Superior temporal gyrus (tissue), 1 donor: ENCODE results near the gene CHURC1.
"Not testable (repeated sequence)": the region's sequence is repeated elsewhere in the genome, so short reads cannot be mapped to it uniquely, and the experiment has no call there.

Experiments used
- DNase-seq: peaks from one replicate; pipeline ENCODE4 v3.0.0-alpha.2; 2016; ENCODE audit errors: extremely low spot score

The CHURC1 gene

GRCh38 chr14:64910847-64911495 lies 3.3 kb upstream of the CHURC1 start:
- DNase-seq, result peak; percentile 50

DNA sequence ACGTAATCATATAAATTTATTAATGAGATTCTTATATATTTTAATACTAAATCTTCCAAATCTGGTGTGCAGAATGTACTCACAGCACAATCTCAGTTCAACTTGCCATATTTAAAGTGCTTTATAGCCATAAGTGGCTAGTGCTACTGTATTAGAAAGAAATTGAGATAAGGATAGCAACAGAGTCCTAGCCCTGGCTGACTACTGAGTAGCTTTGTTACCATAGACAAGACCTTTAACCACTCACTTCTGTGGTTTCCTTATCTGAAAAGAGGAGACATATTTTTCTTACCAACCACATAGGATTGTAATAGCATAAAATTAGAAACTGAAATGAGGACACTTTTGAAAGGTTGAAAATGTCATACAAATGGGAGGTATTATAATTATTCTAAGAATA lies 2.0 kb upstream of the CHURC1 start:
- no peak for DNase-seq

- not testable (repeated sequence) for DNase-seq
These were observed 778 bp upstream of the CHURC1 start for GRCh38 chr14:64913477-64913876.

DNA sequence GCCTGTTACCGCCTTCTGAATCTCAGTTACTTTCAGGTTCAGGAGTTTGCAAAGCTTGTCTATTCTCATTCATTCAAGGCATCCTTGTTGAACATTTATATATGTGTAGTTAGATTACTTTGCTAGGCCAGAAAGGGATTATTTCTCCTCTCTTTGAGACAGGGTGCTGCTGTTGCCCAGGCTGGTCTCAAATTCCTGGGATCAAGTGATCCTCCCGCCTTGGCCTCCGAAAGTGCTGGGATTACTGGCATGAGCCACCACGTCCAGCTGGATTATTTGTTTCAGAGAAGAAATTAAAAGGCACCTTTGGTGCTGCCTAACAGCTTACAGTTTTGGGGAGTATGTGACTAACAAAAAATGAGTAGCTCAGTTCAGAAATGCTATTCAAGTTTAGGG lies 772 bp downstream of the CHURC1 start:
- no peak for DNase-seq

DNA sequence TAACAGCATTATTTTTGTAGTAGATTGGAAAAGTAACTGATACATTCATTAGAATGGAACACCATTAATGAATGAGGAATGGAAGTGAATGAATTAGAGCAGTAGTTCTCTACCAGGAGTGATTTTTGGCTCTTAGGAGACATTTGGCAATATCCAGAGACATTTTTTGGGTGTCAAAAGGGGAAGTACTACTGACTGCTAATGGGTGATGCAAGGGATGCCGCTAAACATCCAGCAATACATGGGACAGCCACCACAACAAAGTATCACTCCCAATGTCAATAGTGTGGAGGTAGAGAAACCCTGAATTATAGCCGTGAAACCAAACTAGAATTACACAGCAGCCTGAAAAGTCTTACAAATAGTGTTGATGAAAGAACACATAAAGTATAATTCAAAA lies 1.5 kb downstream of the CHURC1 start:
- no peak for DNase-seq

GRCh38 chr14:64918216-64918615 lies 4.0 kb downstream of the CHURC1 start:
- no peak for DNase-seq

GRCh38 chr14:64919215-64919614 lies 5.0 kb downstream of the CHURC1 start:
- no peak for DNase-seq

DNA sequence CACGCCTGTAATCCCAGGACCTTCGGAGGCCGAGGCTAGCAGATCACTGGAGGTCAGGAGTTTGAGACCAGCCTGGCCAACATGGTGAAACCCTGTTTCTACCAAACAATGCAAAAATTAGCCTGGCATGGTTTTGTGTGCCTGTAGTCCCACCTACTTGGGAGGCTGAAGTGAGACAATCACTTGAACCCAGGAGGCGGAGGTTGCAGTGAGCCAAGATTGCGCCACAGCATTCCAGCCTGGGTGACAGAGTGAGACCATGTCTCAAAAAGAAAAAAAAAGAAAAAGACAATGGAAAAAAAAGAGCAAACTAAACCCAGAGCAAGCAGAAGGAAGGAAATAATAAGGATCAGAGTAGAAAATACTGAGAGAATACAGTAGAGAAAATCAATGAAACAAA lies 5.4 kb downstream of the CHURC1 start:
- no peak for DNase-seq

DNA sequence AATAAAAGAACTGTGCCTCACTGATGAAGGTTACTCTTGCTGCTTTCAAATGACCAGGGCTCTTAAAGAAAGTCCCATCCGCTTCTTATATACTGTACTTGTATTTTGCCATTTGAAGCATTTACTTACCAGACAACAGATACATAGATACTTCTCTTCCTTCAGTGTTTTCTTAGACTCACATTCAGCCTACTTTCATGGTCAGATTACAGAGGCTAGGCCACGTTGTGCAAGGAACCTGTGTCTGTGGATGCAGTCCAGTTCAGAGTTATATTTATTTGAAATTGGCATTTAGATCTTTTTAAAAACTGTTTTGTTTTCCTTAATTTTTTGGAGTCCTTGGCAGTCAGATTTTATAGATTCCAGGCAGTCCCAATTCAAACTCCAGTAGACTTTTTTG lies 6.2 kb downstream of the CHURC1 start:
- DNase-seq, result no peak

- no peak for DNase-seq
These were observed 8.8 kb downstream of the CHURC1 start for GRCh38 chr14:64923015-64923414.

- DNase-seq, result no peak
These were observed 12.2 kb downstream of the CHURC1 start for GRCh38 chr14:64926398-64926995.

DNA sequence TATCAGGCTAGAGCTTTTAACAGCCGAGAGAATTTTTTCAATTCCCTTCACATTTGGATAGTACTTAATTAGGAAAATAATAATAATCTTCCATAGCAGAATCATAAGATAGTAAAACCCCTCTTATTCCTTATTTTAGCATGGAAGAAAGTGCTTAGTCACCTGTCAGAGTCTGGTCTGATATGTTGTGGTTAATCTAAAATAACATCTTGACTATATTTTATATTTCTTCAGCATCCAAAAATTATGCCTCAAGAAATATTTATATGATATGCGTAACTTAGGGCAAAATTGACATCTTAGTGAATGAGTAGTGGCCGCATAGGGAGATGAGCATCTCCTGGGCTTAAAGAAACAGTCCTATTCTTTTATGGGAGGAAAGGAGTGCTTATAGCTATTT lies 12.8 kb downstream of the CHURC1 start:
- no peak for DNase-seq

GRCh38 chr14:64928239-64929013 lies 14.2 kb downstream of the CHURC1 start:
- no peak for DNase-seq

DNA sequence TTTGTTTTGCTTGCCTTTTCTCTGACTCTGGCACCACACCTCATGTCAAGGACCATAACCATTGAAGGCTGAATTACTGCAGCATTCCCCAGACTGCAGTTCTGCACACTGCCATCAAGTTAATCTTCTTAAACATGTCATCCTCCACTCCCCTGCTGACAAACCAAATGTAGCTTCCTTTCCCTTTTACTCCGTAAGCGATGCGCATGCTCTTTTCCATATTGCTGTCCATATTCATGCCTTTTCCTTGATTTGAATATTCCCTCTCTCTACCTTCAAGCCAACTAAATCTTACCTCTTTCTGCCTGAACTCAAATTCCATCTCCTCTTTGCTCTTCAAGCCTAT lies 14.7 kb downstream of the CHURC1 start:
- no peak for DNase-seq

DNA sequence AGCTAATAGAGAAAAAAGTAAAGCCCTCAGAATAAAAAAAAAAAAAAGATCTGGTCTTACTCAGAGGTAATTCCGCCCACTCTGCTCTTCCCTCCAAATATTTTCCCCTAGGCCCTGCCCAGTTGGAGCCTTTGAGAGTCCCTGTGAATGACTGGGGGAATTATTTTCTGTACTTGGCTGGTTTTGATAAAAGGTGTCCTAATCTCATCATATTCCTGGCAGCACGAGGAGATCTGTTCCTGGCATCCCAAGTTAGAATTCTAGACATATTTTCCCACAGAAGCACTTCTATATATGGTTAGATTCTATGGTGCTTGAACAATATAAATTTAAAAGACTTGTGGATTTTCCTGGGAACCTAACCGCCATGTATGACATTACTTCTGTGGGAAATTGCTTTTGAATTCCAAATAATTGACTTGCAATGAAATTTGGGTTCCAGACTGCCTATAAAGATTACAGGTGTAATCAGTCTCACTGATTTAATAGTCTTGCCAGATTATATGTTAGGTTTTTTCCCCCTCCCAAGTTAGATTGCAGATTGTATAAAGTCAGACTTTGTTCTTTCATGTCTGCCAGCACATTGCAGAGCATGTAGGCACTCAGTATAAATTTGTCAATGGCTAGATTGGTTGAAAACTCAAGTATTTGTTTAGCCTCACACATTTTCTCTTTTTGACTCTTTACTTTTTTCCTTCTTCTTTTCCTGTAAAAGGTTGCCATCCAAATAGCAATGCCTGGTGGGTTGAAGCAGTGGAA lies 16.0 kb downstream of the CHURC1 start:
- no peak for DNase-seq

DNA sequence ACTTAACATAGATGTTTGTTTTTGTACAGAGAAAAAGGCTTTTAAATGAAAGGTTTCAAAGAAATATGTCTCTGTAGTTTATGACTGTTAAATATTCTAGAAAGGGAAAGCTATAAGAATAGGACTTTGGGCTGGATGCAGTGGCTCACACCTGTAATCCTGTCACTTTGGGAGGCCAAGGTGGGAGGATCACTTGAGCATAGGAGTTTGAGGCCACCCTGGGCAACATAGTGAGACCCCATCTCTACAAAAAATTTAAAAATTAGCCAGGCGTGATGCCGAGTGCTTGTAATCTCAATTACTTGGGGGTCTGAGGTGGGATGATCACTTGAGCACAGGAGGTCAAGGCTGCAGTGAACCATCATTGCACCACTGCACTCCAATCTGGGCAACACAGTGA lies 16.9 kb downstream of the CHURC1 start:
- DNase-seq, result no peak

- no peak for DNase-seq
These were observed 18.0 kb downstream of the CHURC1 start for GRCh38 chr14:64932231-64932630.

- DNase-seq, result no peak
These were observed 20.2 kb downstream of the CHURC1 start for GRCh38 chr14:64934338-64934929.

GRCh38 chr14:64935508-64935907 lies 21.3 kb downstream of the CHURC1 start:
- no peak for DNase-seq

GRCh38 chr14:64937171-64937820 lies 23.0 kb downstream of the CHURC1 start:
- no peak for DNase-seq

DNA sequence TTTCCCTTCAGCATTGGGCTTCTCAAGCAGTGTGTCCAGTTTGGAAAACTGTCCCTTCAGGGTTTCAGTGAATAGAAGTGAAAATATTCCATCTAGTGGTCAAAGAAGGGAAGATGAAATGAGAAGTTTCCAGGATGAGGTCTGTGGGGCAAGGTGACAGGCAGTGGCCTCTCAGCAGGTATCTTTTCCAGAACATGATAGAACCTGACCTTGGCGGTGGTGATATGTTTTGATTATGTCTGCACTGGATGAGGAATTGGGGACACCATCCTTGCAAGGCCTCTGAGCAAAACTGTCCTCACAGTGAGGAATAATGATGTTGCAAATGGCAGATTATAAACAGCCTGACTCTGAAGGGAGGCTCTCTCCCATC lies 23.6 kb downstream of the CHURC1 start:
- DNase-seq, result peak; percentile 58
